ENCODE measurements around the gene GFM1. TPM values are rescaled to one million over a fixed set of nuclear protein-coding genes. Genes with fewer than 3 reads are reported as not detected.

Gene GFM1
- total RNA-seq, 4 donors from 2014 or later = 29.4 to 48.5 (median 45.5) TPM

GRCh38 chr3:158663246-158663645, 18.9 kb downstream of the GFM1 start:
- H3K27me3 ChIP-seq = no peaks in the 10 kb centered on the region
- H3K4me1 ChIP-seq = peaks cover 0 to 12% (median 0%) of the 10 kb centered on the region in 4 donors
- TF ChIP-seq CTCF (IDR thresholded peaks at IDR 0.05) (no peak), POLR2A (IDR thresholded peaks at IDR 0.05) (no peak), EP300 (IDR thresholded peaks at IDR 0.05) (no peak)
- H3K36me3 ChIP-seq = peaks cover 0 to 87% (median 11%) of the 10 kb centered on the region in 3 donors
- WGBS, 2 donors = 89 to 94% methylated on average over 1 of the region's 1 CpG
- H3K9me3 ChIP-seq = no peaks in the 10 kb centered on the region
- H3K4me3 ChIP-seq = no peak overlapping the region
- DNase-seq (ENCODE audit: low spot score in 2 of 2) = no peak
- no peak overlapping the region for H3K27ac ChIP-seq

GRCh38 chr3:158663832-158664231, 19.5 kb downstream of the GFM1 start:
- no peak for DNase-seq (ENCODE audit: low spot score in 2 of 2)
- Histone ChIP-seq H3K36me3 (peaks cover 0 to 86% (median 9%) of the 10 kb centered on the region in 3 donors), H3K4me3 (no peak overlapping the region), H3K4me1 (peaks cover 0 to 16% (median 0%) of the 10 kb centered on the region in 4 donors), H3K27ac (no peak overlapping the region), H3K27me3 (no peaks in the 10 kb centered on the region), H3K9me3 (no peaks in the 10 kb centered on the region)
- 97 to 100% methylated on average over 1 of the region's 1 CpG for WGBS, 2 donors
- TF ChIP-seq EP300 (IDR thresholded peaks at IDR 0.05) (no peak), CTCF (IDR thresholded peaks at IDR 0.05) (no peak), POLR2A (IDR thresholded peaks at IDR 0.05) (no peak)

GRCh38 chr3:158666416-158666815, 22.1 kb downstream of the GFM1 start:
- no peak for TF ChIP-seq POLR2A (IDR thresholded peaks at IDR 0.05)
- TF ChIP-seq CTCF (IDR thresholded peaks at IDR 0.05) = no peak
- no peak for TF ChIP-seq EP300 (IDR thresholded peaks at IDR 0.05)
- no peak overlapping the region for H3K27ac ChIP-seq
- DNase-seq (ENCODE audit: low spot score in 2 of 2) = no peak
- H3K4me1 ChIP-seq = peaks cover 0 to 20% (median 2%) of the 10 kb centered on the region in 4 donors
- H3K36me3 ChIP-seq = peaks cover 0 to 66% (median 7%) of the 10 kb centered on the region in 3 donors
- 79 to 86% methylated on average over 3 of the region's 3 CpGs for WGBS, 2 donors
- H3K9me3 ChIP-seq = no peaks in the 10 kb centered on the region
- H3K4me3 ChIP-seq = no peak overlapping the region
- H3K27me3 ChIP-seq = no peaks in the 10 kb centered on the region

- DNase-seq (ENCODE audit: low spot score in 2 of 2) = peak in 1 of 2 donors; percentile 12
- H3K9me3 ChIP-seq = no peaks in the 10 kb centered on the region
- H3K36me3 ChIP-seq = peaks cover 0 to 48% (median 7%) of the 10 kb centered on the region in 3 donors
- no peak overlapping the region for H3K27ac ChIP-seq
- H3K4me3 ChIP-seq = no peak overlapping the region
- H3K4me1 ChIP-seq = peaks cover 0 to 34% (median 9%) of the 10 kb centered on the region in 4 donors
- TF ChIP-seq CTCF (IDR thresholded peaks at IDR 0.05) (no peak), EP300 (IDR thresholded peaks at IDR 0.05) (peak in 1 of 2 donors; percentile 40)
- H3K27me3 ChIP-seq = no peaks in the 10 kb centered on the region
- 82 to 87% methylated on average over 2 of the region's 2 CpGs for WGBS, 2 donors
Measured at GRCh38 chr3:158668506-158668905, 24.2 kb downstream of the GFM1 start.

- Histone ChIP-seq H3K4me1 (peaks cover 0 to 34% (median 9%) of the 10 kb centered on the region in 4 donors), H3K27me3 (no peaks in the 10 kb centered on the region), H3K27ac (peak overlapping the region in 3 of 4 donors; percentile 79 to 83 (median 81)), H3K9me3 (no peaks in the 10 kb centered on the region), H3K36me3 (peaks cover 0 to 21% (median 0%) of the 10 kb centered on the region in 3 donors), H3K4me3 (peak overlapping the region; percentile 37 to 56 (median 47))
- TF ChIP-seq EP300 (IDR thresholded peaks at IDR 0.05) = no peak
- no peak for TF ChIP-seq CTCF (IDR thresholded peaks at IDR 0.05)
- TF ChIP-seq POLR2A (IDR thresholded peaks at IDR 0.05) = no peak
- WGBS, 2 donors = 13 to 42% methylated on average over 6 of the region's 6 CpGs
- DNase-seq (ENCODE audit: low spot score in 2 of 2) = no peak
Measured at GRCh38 chr3:158671821-158672214, 27.5 kb downstream of the GFM1 start.

Measured in tibial nerve (tissue), 4 donors.